PC-9 (cell line): ENCODE measurements around the gene SERPINB4. TPM values are rescaled to one million over a fixed set of nuclear protein-coding genes. Genes with fewer than 3 reads are reported as not detected.
A peak's percentile ranks its signal among the peaks of the same experiment; 100 is the strongest.
"Not testable (repeated sequence)": the region's sequence is repeated elsewhere in the genome, so short reads cannot be mapped to it uniquely, and the experiment has no call there.

Experiments used
- BruUV-seq: library from RNA; stranded (reverse); fragments of 400-500 nt; replicated peaks from 2 replicates; lab custom pipeline; 2021; lab: Mats Ljungman, UMichigan
- CTCF ChIA-PET: fragments of 300-600 bp; sonication (Branson Sonifier 250); formaldehyde crosslinking; loops from one replicate; lab custom pipeline; 2022; ENCODE audit warnings: antibody characterized with exemption; lab: Charles Lee
- POLR2A ChIA-PET: fragments of 300-600 bp; sonication (Branson Sonifier 250); formaldehyde crosslinking; loops from one replicate; lab custom pipeline; 2022; ENCODE audit warnings: antibody characterized with exemption; ENCODE audit not compliant: unreplicated experiment; lab: Charles Lee
- DNase-seq, 2 experiments: peaks; one replicate each; pipeline versions ENCODE4 v3.0.0 to v3.0.0-alpha.2; 2015 to 2022; ENCODE audit warnings: mixed read lengths in 1 of 2
- H2AFZ ChIP-seq: fragments of 200-600 bp; sonication (generic); 2 replicates; pipeline ENCODE4 v1.8.1; 2017; ENCODE audit warnings: antibody characterized with exemption
- H3F3A ChIP-seq: fragments of 200-600 bp; sonication (generic); 2 replicates; pipeline ENCODE4 v1.8.1; 2017; ENCODE audit warnings: antibody characterized with exemption, mild to moderate bottlenecking, low read depth; ENCODE audit not compliant: insufficient read depth
- H3K27ac ChIP-seq: fragments of 200-600 bp; sonication (generic); 2 replicates; pipeline ENCODE4 v1.6.1; 2016; ENCODE audit warnings: mixed run types
- H3K27me3 ChIP-seq: fragments of 200-600 bp; sonication (generic); 2 replicates; pipeline ENCODE4 v1.6.1; 2016; ENCODE audit warnings: low read depth, mixed run types; ENCODE audit not compliant: insufficient read depth
- H3K36me3 ChIP-seq: fragments of 200-600 bp; sonication (generic); 2 replicates; pipeline ENCODE4 v1.6.1; 2016; ENCODE audit warnings: low read depth, mixed run types
- H3K4me1 ChIP-seq: fragments of 200-600 bp; sonication (generic); replicated peaks from 2 replicates; pipeline ENCODE4 v1.6.1; 2016; ENCODE audit warnings: mixed run types; ENCODE audit not compliant: insufficient read depth
- H3K4me2 ChIP-seq: fragments of 200-600 bp; sonication (generic); 2 replicates; pipeline ENCODE4 v1.6.1; 2017; ENCODE audit warnings: mixed run types
- H3K4me3 ChIP-seq: fragments of 200-600 bp; sonication (generic); 2 replicates; pipeline ENCODE4 v1.6.1; 2016; ENCODE audit warnings: mixed run types
- H3K79me2 ChIP-seq: fragments of 200-600 bp; sonication (generic); 2 replicates; pipeline ENCODE4 v1.6.1; 2017; ENCODE audit warnings: low read depth, mixed run types
- H3K9me2 ChIP-seq: fragments of 200-600 bp; sonication (generic); 2 replicates; pipeline ENCODE4 v1.8.1; 2017; ENCODE audit warnings: mild to moderate bottlenecking; ENCODE audit not compliant: insufficient read depth
- H3K9me3 ChIP-seq: fragments of 200-600 bp; sonication (generic); 2 replicates; pipeline ENCODE4 v1.8.1; 2016; ENCODE audit warnings: low read depth; ENCODE audit not compliant: insufficient read depth
- H4K20me1 ChIP-seq: fragments of 200-600 bp; sonication (generic); 2 replicates; pipeline ENCODE4 v1.8.1; 2017; ENCODE audit not compliant: insufficient read depth
- EZH2 ChIP-seq: fragments of 200-600 bp; sonication (generic); IDR thresholded peaks from 2 replicates; pipeline ENCODE4 v1.8.0; 2017; ENCODE audit warnings: antibody characterized with exemption, low read depth
- intact Hi-C: fragments of 100-400 bp; cut with micrococcal nuclease; formaldehyde crosslinking; loops from one replicate; pipeline ENCODE4 v1.10.0; 2022; ENCODE audit not compliant: unreplicated experiment
- total RNA-seq: library from RNA; stranded (reverse); gene quantifications from 2 replicates; pipeline ENCODE4 v1.2.3, GENCODE V29; 2021
- TF ChIP-seq, protein P1 (sequence below): fragments of 200-600 bp; sonication (generic); conservative IDR thresholded peaks from 2 replicates; pipeline ENCODE4 v1.6.1; 2017; ENCODE audit warnings: mixed run types, antibody characterized with exemption, mild to moderate bottlenecking, moderate library complexity

Gene SERPINB4
- total RNA-seq, 1 experiment from 2014 or later = not detected

DNA sequence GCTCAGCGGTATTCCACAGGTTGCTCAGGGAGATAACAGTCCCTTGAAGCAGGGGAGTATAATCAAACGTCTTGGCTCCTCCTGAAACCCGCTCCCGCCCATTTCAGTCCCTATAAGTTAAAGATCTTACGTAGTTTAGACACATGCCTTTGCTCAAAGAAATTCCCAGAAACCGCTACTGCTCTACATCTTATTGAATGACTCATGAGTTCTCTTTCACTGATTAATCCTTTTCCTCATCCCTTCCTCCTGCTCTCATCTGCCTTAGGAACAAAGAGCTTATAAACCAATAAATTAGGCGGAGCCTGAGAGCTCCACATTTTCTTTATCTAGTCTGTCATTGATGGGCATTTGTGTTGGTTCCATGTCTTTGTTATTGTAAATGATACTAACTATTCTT, 4.2 kb upstream of the SERPINB4 start:
- DNase-seq = no peak
- no peak overlapping the region for H3K4me2 ChIP-seq
- no peaks in the 10 kb centered on the region for H3F3A ChIP-seq
- ChIA-PET POLR2A (no interaction called here), CTCF (no interaction called here)
- H3K9me2 ChIP-seq = no peaks in the 10 kb centered on the region
- H3K27ac ChIP-seq = no peak overlapping the region
- no peaks in the 10 kb centered on the region for H3K27me3 ChIP-seq
- no TSS peak for BruUV-seq
- intact Hi-C loops = no loop called here
- H3K4me1 ChIP-seq = no peaks in the 10 kb centered on the region
- H3K9me3 ChIP-seq = no peaks in the 10 kb centered on the region
- H3K4me3 ChIP-seq = no peak overlapping the region
- H3K36me3 ChIP-seq = no peaks in the 10 kb centered on the region
- H4K20me1 ChIP-seq = no peaks in the 10 kb centered on the region
- no peaks in the 10 kb centered on the region for H3K79me2 ChIP-seq
- TF ChIP-seq EZH2 = no peak
- TF ChIP-seq, protein P1, sequence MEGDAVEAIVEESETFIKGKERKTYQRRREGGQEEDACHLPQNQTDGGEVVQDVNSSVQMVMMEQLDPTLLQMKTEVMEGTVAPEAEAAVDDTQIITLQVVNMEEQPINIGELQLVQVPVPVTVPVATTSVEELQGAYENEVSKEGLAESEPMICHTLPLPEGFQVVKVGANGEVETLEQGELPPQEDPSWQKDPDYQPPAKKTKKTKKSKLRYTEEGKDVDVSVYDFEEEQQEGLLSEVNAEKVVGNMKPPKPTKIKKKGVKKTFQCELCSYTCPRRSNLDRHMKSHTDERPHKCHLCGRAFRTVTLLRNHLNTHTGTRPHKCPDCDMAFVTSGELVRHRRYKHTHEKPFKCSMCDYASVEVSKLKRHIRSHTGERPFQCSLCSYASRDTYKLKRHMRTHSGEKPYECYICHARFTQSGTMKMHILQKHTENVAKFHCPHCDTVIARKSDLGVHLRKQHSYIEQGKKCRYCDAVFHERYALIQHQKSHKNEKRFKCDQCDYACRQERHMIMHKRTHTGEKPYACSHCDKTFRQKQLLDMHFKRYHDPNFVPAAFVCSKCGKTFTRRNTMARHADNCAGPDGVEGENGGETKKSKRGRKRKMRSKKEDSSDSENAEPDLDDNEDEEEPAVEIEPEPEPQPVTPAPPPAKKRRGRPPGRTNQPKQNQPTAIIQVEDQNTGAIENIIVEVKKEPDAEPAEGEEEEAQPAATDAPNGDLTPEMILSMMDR = no peak
- H2AFZ ChIP-seq = no peak overlapping the region

DNA sequence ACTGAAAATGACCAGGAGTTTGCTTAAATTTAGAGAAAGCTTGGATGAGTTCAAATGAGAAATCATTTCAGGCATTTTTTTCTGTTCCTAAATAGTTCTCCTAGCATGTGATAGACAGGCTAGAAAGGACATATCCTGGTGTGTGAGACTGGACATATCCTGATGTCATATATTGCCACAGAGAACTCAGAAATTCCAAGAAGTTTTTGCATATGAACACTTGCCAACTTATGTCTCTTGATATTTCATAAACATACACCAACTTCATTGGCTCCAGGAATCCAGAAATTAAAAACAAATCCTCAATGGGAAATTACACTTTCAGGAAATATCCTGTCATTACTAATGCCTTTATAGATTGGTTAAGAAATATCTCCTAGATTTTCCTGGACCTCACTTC, 2.9 kb upstream of the SERPINB4 start:
- BruUV-seq = no TSS peak
- Histone ChIP-seq H3K4me3 (no peak overlapping the region), H3F3A (no peaks in the 10 kb centered on the region), H3K9me3 (no peaks in the 10 kb centered on the region), H3K4me2 (no peak overlapping the region), H3K27me3 (no peaks in the 10 kb centered on the region), H3K27ac (no peak overlapping the region), H3K79me2 (no peaks in the 10 kb centered on the region), H2AFZ (no peak overlapping the region), H3K4me1 (0 out of 2 replicates have a peak, but pooled peaks cover under 1% of the 10 kb centered on the region), H4K20me1 (no peaks in the 10 kb centered on the region), H3K9me2 (no peaks in the 10 kb centered on the region), H3K36me3 (no peaks in the 10 kb centered on the region)
- TF ChIP-seq, protein P1 = no peak
- no peak for TF ChIP-seq EZH2
- POLR2A ChIA-PET = no interaction called here
- intact Hi-C loops = no loop called here
- CTCF ChIA-PET = no interaction called here
- no peak for DNase-seq

DNA sequence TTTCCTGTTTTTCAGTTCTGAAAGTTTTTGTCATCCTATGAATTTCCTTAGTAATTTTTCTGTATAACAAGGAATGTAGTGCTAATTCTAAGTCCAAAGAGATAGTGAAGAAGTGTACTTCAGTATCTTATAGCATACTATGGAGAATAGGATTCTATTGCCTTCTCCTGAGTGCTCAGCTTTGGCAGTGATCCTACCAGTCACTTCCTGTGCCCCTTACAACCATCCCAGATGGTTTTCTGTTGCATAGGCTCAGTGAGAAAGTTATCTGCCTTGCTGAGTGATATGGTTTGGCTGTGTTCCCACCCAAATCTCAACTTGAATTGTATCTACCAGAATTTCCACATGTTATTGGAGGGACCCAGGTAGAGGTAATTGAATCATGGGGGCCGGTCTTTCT, 638 bp upstream of the SERPINB4 start:
- H3K9me2 ChIP-seq, H3K36me3 ChIP-seq, H3K4me2 ChIP-seq, DNase-seq, H3K27ac ChIP-seq, H3K79me2 ChIP-seq, H3K4me3 ChIP-seq, H4K20me1 ChIP-seq, BruUV-seq, H3K27me3 ChIP-seq, H2AFZ ChIP-seq, H3K9me3 ChIP-seq, H3F3A ChIP-seq, CTCF ChIA-PET, intact Hi-C loops, POLR2A ChIA-PET: not testable (repeated sequence)
- H3K4me1 ChIP-seq = peaks cover 19% of the 10 kb centered on the region

DNA sequence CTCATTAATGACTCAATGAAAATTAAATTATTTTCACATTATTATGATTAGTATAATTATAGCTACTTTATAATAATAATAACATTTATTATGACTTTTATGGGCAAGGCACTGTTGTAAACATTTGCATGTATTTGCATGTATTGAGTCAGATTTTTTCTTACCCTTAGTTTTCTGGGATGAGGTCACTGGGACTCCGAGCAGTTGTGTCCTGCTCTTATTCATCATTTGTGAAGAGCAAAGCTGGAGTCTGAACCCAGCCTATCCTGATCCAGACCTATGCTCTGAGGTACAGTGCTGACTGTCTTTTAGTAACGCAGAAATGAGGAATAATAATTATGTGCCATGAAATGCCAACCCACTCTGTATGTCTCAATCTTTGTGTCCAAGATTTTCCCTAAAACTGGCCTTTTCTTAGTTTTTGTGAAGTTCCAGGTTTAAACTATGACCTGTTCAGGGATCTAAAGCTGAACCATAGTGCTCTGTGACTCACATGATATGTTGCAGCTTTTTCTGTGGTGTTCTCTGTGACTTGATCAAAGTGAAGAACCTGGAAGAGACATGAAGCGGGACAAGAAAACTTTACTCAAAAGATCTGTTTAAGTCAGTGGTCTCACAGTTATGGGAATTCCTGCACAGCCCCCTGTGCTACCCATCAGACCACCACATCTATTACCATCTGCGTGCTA, 1.2 kb downstream of the SERPINB4 start:
- DNase-seq, H4K20me1 ChIP-seq, H3K27ac ChIP-seq, CTCF ChIA-PET, H2AFZ ChIP-seq, intact Hi-C loops, H3K9me3 ChIP-seq, H3K27me3 ChIP-seq, BruUV-seq, H3K9me2 ChIP-seq, H3F3A ChIP-seq, H3K36me3 ChIP-seq, H3K4me2 ChIP-seq, POLR2A ChIA-PET, H3K79me2 ChIP-seq, H3K4me3 ChIP-seq: not testable (repeated sequence)
- peaks cover 19% of the 10 kb centered on the region for H3K4me1 ChIP-seq

DNA sequence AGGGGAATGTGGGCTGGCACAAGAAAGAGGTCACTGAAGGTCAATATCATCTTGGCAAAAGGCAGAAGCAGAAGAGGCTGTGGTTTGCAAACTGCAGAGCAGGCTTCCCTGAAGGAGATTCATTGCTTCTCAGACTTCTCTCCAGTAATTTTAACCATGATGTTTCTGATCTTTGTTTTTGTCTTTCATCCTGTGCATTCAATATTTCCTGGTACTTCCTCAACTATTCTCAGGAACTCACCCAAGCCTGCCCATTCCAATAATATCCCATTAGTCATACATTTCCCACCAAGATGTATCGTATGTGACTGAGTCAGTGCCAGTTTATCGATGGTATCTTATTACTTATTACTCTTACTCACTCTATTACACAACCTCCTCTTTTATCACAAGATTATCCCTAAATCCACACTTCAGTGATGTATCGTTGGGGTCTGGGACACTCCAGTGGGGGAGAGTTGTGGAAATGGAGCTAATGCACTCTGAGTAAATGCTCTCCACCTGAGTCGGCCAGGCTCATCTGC, 2.8 kb downstream of the SERPINB4 start:
- H3F3A ChIP-seq, H3K9me2 ChIP-seq, H3K27me3 ChIP-seq, intact Hi-C loops, BruUV-seq, H3K36me3 ChIP-seq, H2AFZ ChIP-seq, H3K79me2 ChIP-seq, H4K20me1 ChIP-seq, H3K9me3 ChIP-seq, POLR2A ChIA-PET, CTCF ChIA-PET, H3K4me3 ChIP-seq: not testable (repeated sequence)
- H3K27ac ChIP-seq = peak overlapping the region; percentile 62
- peaks cover 19% of the 10 kb centered on the region for H3K4me1 ChIP-seq
- DNase-seq = peak in 1 of 2 experiments; percentile 43
- peak overlapping the region; percentile 13; the same call in 1 of the 2 replicates for H3K4me2 ChIP-seq
